ENCODE data around the gene DCLK2.

The DCLK2 gene

GRCh38 chr4:150235808-150236271 lies 157.6 kb downstream of the DCLK2 start:
- no peak for DNase-seq (ENCODE audit: low read depth in 2 of 2, low spot score in 1 of 2)

- DNase-seq (ENCODE audit: low read depth in 2 of 2, low spot score in 1 of 2) = no peak
These were observed 158.4 kb downstream of the DCLK2 start for GRCh38 chr4:150236626-150237025.

GRCh38 chr4:150237110-150237872 lies 159.0 kb downstream of the DCLK2 start:
- DNase-seq (ENCODE audit: low read depth in 2 of 2, low spot score in 1 of 2) = no peak

GRCh38 chr4:150238591-150238990 lies 160.3 kb downstream of the DCLK2 start:
- DNase-seq (ENCODE audit: low read depth in 2 of 2, low spot score in 1 of 2) = no peak

GRCh38 chr4:150240011-150240410 lies 161.8 kb downstream of the DCLK2 start:
- no peak for DNase-seq (ENCODE audit: low read depth in 2 of 2, low spot score in 1 of 2)

- no peak for DNase-seq (ENCODE audit: low read depth in 2 of 2, low spot score in 1 of 2)
These were observed 164.7 kb downstream of the DCLK2 start for GRCh38 chr4:150242820-150243458.

GRCh38 chr4:150243932-150244331 lies 165.7 kb downstream of the DCLK2 start:
- DNase-seq (ENCODE audit: low read depth in 2 of 2, low spot score in 1 of 2) = no peak

GRCh38 chr4:150244600-150244999 lies 166.4 kb downstream of the DCLK2 start:
- DNase-seq (ENCODE audit: low read depth in 2 of 2, low spot score in 1 of 2) = no peak

GRCh38 chr4:150247184-150247583 lies 168.9 kb downstream of the DCLK2 start:
- no peak for DNase-seq (ENCODE audit: low read depth in 2 of 2, low spot score in 1 of 2)

GRCh38 chr4:150248181-150248580 lies 169.9 kb downstream of the DCLK2 start:
- no peak for DNase-seq (ENCODE audit: low read depth in 2 of 2, low spot score in 1 of 2)

- no peak for DNase-seq (ENCODE audit: low read depth in 2 of 2, low spot score in 1 of 2)
These were observed 172.2 kb downstream of the DCLK2 start for GRCh38 chr4:150250293-150250997.

GRCh38 chr4:150250998-150251651 lies 172.9 kb downstream of the DCLK2 start:
- no peak for DNase-seq (ENCODE audit: low read depth in 2 of 2, low spot score in 1 of 2)

- no peak for DNase-seq (ENCODE audit: low read depth in 2 of 2, low spot score in 1 of 2)
These were observed 173.5 kb downstream of the DCLK2 start for GRCh38 chr4:150251752-150252190.

- no peak for DNase-seq (ENCODE audit: low read depth in 2 of 2, low spot score in 1 of 2)
These were observed 174.1 kb downstream of the DCLK2 start for GRCh38 chr4:150252306-150252705.

GRCh38 chr4:150252741-150253140 lies 174.5 kb downstream of the DCLK2 start:
- no peak for DNase-seq (ENCODE audit: low read depth in 2 of 2, low spot score in 1 of 2)

- DNase-seq (ENCODE audit: low read depth in 2 of 2, low spot score in 1 of 2) = no peak
These were observed 175.2 kb downstream of the DCLK2 start for GRCh38 chr4:150253416-150253815.

- no peak for DNase-seq (ENCODE audit: low read depth in 2 of 2, low spot score in 1 of 2)
These were observed 175.9 kb downstream of the DCLK2 start for GRCh38 chr4:150253965-150254630.

GRCh38 chr4:150255610-150256224 lies 177.5 kb downstream of the DCLK2 start:
- no peak for DNase-seq (ENCODE audit: low read depth in 2 of 2, low spot score in 1 of 2)

- no peak for DNase-seq (ENCODE audit: low read depth in 2 of 2, low spot score in 1 of 2)
These were observed 178.0 kb downstream of the DCLK2 start for GRCh38 chr4:150256225-150256620.

Measured in stimulated activated CD8-positive, alpha-beta memory T cell treated with anti-CD3 and anti-CD28 coated beads, Interleukin-4, amount 100 ng/mL, for 4 hours (primary cell).